HepG2 (cell line): ENCODE results near the gene AUTS2. TPM values are rescaled to one million over a fixed set of nuclear protein-coding genes. Genes with fewer than 3 reads are reported as not detected.

ENCODE experiments used
- ATAD3A ChIP-seq: sonication (generic); formaldehyde crosslinking; IDR thresholded peaks from 2 replicates; pipeline ENCODE4 v1.4.0; 2020; ENCODE audit warnings: missing genetic modification reagents
- EHMT2 ChIP-seq: fragments of 200-600 bp; sonication (generic); IDR thresholded peaks from 2 replicates; pipeline ENCODE4 v1.7.0; 2017; ENCODE audit warnings: antibody characterized with exemption, low read depth, low read length, borderline replicate concordance
- EP300 ChIP-seq, 3 experiments: sonication (generic) in 1 of 3; formaldehyde crosslinking in 1 of 3; IDR thresholded peaks; 2 replicates each; pipeline versions ENCODE4 v1.5.1 to v1.6.1; 2011 to 2020; ENCODE audit warnings: low read depth in 2 of 3, low read length in 2 of 3, borderline replicate concordance in 1 of 3, improper control_type of control experiment in 1 of 3, mild to moderate bottlenecking in 1 of 3, missing genetic modification reagents in 1 of 3, moderate library complexity in 1 of 3
- FOSL2 ChIP-seq: sonication (generic); formaldehyde crosslinking; IDR thresholded peaks from 2 replicates; pipeline ENCODE4 v1.4.0; 2020; ENCODE audit warnings: missing genetic modification reagents
- HNF4A ChIP-seq: sonication (generic); formaldehyde crosslinking; IDR thresholded peaks from 2 replicates; pipeline ENCODE4 v1.4.0; 2020; ENCODE audit warnings: missing genetic modification reagents
- KLF16 ChIP-seq, 2 experiments: sonication (generic) in 1 of 2; formaldehyde crosslinking in 1 of 2; IDR thresholded peaks; 2 replicates each; pipeline versions ENCODE4 v1.6.1 to v1.8.0; 2016 to 2023; ENCODE audit warnings: missing genetic modification reagents in 2 of 2, missing compliant biosample characterization in 1 of 2
- MAFG ChIP-seq: sonication (generic); formaldehyde crosslinking; IDR thresholded peaks from 2 replicates; pipeline ENCODE4 v1.5.1; 2020; ENCODE audit warnings: mild to moderate bottlenecking, missing genetic modification reagents
- MED1 ChIP-seq: sonication (generic); formaldehyde crosslinking; IDR thresholded peaks from 2 replicates; pipeline ENCODE4 v1.4.0; 2020; ENCODE audit warnings: missing genetic modification reagents
- MIER3 ChIP-seq: IDR thresholded peaks from 2 replicates; pipeline ENCODE4 v1.6.1; 2016; ENCODE audit warnings: missing compliant biosample characterization, borderline replicate concordance
- MTA1 ChIP-seq: sonication (generic); formaldehyde crosslinking; IDR thresholded peaks from 2 replicates; pipeline ENCODE4 v1.4.0; 2020; ENCODE audit warnings: missing genetic modification reagents, mild to moderate bottlenecking, borderline replicate concordance
- NPAS2 ChIP-seq: sonication (generic); formaldehyde crosslinking; IDR thresholded peaks from 2 replicates; pipeline ENCODE4 v1.8.0; 2022; ENCODE audit warnings: mild to moderate bottlenecking, missing genetic modification reagents, borderline replicate concordance
- PAX8 ChIP-seq: sonication (generic); formaldehyde crosslinking; IDR thresholded peaks from 2 replicates; pipeline ENCODE4 v1.8.0; 2022; ENCODE audit warnings: mild to moderate bottlenecking, missing genetic modification reagents, borderline replicate concordance
- SIN3A ChIP-seq: IDR thresholded peaks from 2 replicates; pipeline ENCODE4 v1.6.1; 2011; ENCODE audit warnings: low read depth, mild to moderate bottlenecking, control low read depth, low read length, borderline replicate concordance
- SMARCE1 ChIP-seq: fragments of 450-650 bp; IDR thresholded peaks from 2 replicates; pipeline ENCODE4 v1.6.1; 2017; ENCODE audit warnings: borderline replicate concordance
- SOX5 ChIP-seq: IDR thresholded peaks from 2 replicates; pipeline ENCODE4 v1.6.1; 2016; ENCODE audit warnings: borderline replicate concordance
- TBL1XR1 ChIP-seq: fragments of 150-350 bp; IDR thresholded peaks from 2 replicates; pipeline ENCODE4 v1.6.1; 2014; ENCODE audit warnings: borderline replicate concordance, low read length; ENCODE audit not compliant: partially characterized antibody
- TEAD2 ChIP-seq: sonication (generic); formaldehyde crosslinking; IDR thresholded peaks from 2 replicates; pipeline ENCODE4 v1.9.0; 2021; ENCODE audit warnings: missing genetic modification reagents
- TOPORS ChIP-seq: sonication (generic); formaldehyde crosslinking; IDR thresholded peaks from 2 replicates; pipeline ENCODE4 v1.8.0; 2023; ENCODE audit warnings: mild to moderate bottlenecking, missing genetic modification reagents
- ZFP90 ChIP-seq: sonication (generic); formaldehyde crosslinking; IDR thresholded peaks from 2 replicates; pipeline ENCODE4 v1.8.0; 2022; ENCODE audit warnings: missing genetic modification reagents, mild to moderate bottlenecking, inconsistent platforms, borderline replicate concordance
- ZNF234 ChIP-seq: sonication (generic); formaldehyde crosslinking; conservative IDR thresholded peaks from 2 replicates; pipeline ENCODE4 v1.5.1; 2020; ENCODE audit warnings: mild to moderate bottlenecking, missing genetic modification reagents
- ZNF644 ChIP-seq: IDR thresholded peaks from 2 replicates; pipeline ENCODE4 v1.6.1; 2016; ENCODE audit warnings: low read depth
- ZNF746 ChIP-seq: sonication (generic); formaldehyde crosslinking; IDR thresholded peaks from 2 replicates; pipeline ENCODE4 v1.8.0; 2022; ENCODE audit warnings: mild to moderate bottlenecking, missing genetic modification reagents
- ZSCAN29 ChIP-seq: sonication (generic); formaldehyde crosslinking; conservative IDR thresholded peaks from 2 replicates; pipeline ENCODE4 v1.4.0; 2020; ENCODE audit warnings: mild to moderate bottlenecking, missing genetic modification reagents
- polyA plus RNA-seq, 8 experiments: library from polyadenylated mRNA; depleted of rRNA in 3 of 8; stranded (reverse) in 7 of 8; unstranded in 1 of 8; fragments of >200 nt; fragmentation: Illumina TruSeq in 4 of 8; extraction: Trizol in 4 of 8; gene quantifications; 2 replicates each; pipeline versions ENCODE4 v1.2.1 to v1.2.3, GENCODE V29; 2011 to 2016; ENCODE audit warnings: low read depth in 4 of 8, missing spikeins in 1 of 8, mixed read lengths in 1 of 8; ENCODE audit not compliant: insufficient read depth in 1 of 8
- total RNA-seq, 5 experiments: library from RNA; depleted of rRNA; stranded (reverse); fragments of >200 nt; fragmentation: Illumina TruSeq; extraction: Trizol; gene quantifications; 2 replicates each; pipeline ENCODE4 v1.2.3, GENCODE V29; 2016; ENCODE audit warnings: low read depth in 1 of 5
- TF ChIP-seq, protein P1 (sequence below): sonication (generic); formaldehyde crosslinking; IDR thresholded peaks from 2 replicates; pipeline ENCODE4 v1.4.0; 2020; ENCODE audit warnings: missing genetic modification reagents, low read depth, mild to moderate bottlenecking, borderline replicate concordance
- TF ChIP-seq, protein P2 (sequence below): IDR thresholded peaks from 2 replicates; pipeline ENCODE4 v1.6.1; 2016
- TF ChIP-seq, protein P3 (sequence below): sonication (generic); formaldehyde crosslinking; IDR thresholded peaks from 2 replicates; pipeline ENCODE4 v1.4.0; 2020; ENCODE audit warnings: mild to moderate bottlenecking, missing genetic modification reagents
- TF ChIP-seq, protein P4 (sequence below): sonication (generic); formaldehyde crosslinking; IDR thresholded peaks from 2 replicates; pipeline ENCODE4 v1.4.0; 2020; ENCODE audit warnings: missing genetic modification reagents

Gene AUTS2
- total and polyA plus RNA-seq, 2 of the 13 experiments (the other 11 are each of a cell fraction or from before 2014, with no cell fraction given) = 0.38 TPM; not detected in 1

DNA sequence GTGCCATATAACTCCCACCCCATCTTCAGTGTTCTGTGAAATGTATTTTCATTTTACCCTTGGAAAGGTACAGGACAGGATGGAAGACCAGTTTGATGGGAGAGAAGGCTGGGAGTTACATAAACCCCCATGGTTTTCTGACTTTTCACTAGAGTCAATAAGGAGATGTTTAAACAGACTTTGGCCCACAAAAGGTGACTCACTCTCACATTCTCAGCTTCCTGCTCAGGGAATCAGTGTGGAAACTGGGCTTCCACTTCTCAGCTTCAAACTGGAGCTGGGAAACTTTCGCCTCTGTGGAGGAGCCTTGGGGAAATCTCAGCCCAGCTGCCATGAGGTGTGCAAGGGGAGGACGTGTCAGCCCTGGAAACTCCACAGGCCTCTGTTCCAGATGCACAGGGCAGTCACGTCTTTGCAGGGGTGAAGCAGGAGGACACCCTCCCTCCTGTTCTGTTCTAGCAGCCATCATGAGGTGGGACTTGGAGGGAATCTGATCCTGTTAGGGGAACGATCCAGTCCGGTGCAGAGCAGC, 973.2 kb downstream of the AUTS2 start (continued):
- TF ChIP-seq ZNF644 (peak; percentile 77; the same call in 1 of the 2 replicates), MAFG (CRISPR knock-in tag) (no peak), TOPORS (CRISPR knock-in tag) (no peak), HNF4A (CRISPR knock-in tag) (peak; percentile 77), TBL1XR1 (peak; percentile 38), ZSCAN29 (no peak), SMARCE1 (no peak), ATAD3A (CRISPR knock-in tag) (no peak), MTA1 (CRISPR knock-in tag) (no peak), MIER3 (CRISPR knock-in tag) (peak; percentile 40; the same call in 1 of the 2 replicates), ZNF746 (CRISPR knock-in tag) (no peak), TEAD2 (CRISPR knock-in tag) (no peak), KLF16 (CRISPR knock-in tag; IDR thresholded peaks at IDR 0.05) (no peak), ZFP90 (CRISPR knock-in tag) (no peak), EHMT2 (peak; percentile 57; the same call in 1 of the 2 replicates), ZNF234 (CRISPR knock-in tag) (no peak), SOX5 (CRISPR knock-in tag) (peak; percentile 51; the same call in 1 of the 2 replicates), SIN3A (no peak), EP300 (IDR thresholded peaks at IDR 0.05; ENCODE audit: low read depth in 2 of 2, low read length in 2 of 2) (0 out of 4 replicates have a peak, but pooled peaks of 1 of the 2 experiments have one; percentile 43), EP300 (CRISPR knock-in tag; IDR thresholded peaks at IDR 0.05; ENCODE audit: borderline replicate concordance) (no peak), MED1 (CRISPR knock-in tag) (0 out of 2 replicates have a peak, but pooled peaks have one; percentile 30), FOSL2 (CRISPR knock-in tag) (peak; percentile 96), PAX8 (no peak), NPAS2 (CRISPR knock-in tag) (no peak)
- TF ChIP-seq, protein P1, sequence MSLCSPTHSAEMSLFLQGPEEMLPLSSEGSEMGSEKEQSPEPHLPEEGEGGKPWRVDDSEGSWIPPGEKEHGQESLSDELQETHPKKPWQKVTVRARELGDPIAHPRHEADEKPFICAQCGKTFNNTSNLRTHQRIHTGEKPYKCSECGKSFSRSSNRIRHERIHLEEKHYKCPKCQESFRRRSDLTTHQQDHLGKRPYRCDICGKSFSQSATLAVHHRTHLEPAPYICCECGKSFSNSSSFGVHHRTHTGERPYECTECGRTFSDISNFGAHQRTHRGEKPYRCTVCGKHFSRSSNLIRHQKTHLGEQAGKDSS (CRISPR knock-in tag) = no peak
- TF ChIP-seq, protein P2, sequence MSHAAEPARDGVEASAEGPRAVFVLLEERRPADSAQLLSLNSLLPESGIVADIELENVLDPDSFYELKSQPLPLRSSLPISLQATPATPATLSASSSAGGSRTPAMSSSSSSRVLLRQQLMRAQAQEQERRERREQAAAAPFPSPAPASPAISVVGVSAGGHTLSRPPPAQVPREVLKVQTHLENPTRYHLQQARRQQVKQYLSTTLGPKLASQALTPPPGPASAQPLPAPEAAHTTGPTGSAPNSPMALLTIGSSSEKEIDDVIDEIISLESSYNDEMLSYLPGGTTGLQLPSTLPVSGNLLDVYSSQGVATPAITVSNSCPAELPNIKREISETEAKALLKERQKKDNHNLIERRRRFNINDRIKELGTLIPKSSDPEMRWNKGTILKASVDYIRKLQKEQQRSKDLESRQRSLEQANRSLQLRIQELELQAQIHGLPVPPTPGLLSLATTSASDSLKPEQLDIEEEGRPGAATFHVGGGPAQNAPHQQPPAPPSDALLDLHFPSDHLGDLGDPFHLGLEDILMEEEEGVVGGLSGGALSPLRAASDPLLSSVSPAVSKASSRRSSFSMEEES (CRISPR knock-in tag) = 0 out of 2 replicates have a peak, but pooled peaks have one; percentile 22
- TF ChIP-seq, protein P3, sequence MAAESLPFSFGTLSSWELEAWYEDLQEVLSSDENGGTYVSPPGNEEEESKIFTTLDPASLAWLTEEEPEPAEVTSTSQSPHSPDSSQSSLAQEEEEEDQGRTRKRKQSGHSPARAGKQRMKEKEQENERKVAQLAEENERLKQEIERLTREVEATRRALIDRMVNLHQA = no peak
- TF ChIP-seq, protein P4, sequence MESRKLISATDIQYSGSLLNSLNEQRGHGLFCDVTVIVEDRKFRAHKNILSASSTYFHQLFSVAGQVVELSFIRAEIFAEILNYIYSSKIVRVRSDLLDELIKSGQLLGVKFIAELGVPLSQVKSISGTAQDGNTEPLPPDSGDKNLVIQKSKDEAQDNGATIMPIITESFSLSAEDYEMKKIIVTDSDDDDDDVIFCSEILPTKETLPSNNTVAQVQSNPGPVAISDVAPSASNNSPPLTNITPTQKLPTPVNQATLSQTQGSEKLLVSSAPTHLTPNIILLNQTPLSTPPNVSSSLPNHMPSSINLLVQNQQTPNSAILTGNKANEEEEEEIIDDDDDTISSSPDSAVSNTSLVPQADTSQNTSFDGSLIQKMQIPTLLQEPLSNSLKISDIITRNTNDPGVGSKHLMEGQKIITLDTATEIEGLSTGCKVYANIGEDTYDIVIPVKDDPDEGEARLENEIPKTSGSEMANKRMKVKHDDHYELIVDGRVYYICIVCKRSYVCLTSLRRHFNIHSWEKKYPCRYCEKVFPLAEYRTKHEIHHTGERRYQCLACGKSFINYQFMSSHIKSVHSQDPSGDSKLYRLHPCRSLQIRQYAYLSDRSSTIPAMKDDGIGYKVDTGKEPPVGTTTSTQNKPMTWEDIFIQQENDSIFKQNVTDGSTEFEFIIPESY (CRISPR knock-in tag) = no peak
